GM12891 (cell line): Measurements from ENCODE around the gene MSH2.

ENCODE experiments used
- POLR2A ChIP-seq: IDR thresholded peaks from 2 replicates; pipeline ENCODE4 v1.6.1; 2011; ENCODE audit warnings: low read depth, low read length, control low read depth
- POLR2AphosphoS5 ChIP-seq: IDR thresholded peaks from 2 replicates; pipeline ENCODE4 v1.6.1; 2011; ENCODE audit warnings: low read depth, low read length, control low read depth

DNA sequence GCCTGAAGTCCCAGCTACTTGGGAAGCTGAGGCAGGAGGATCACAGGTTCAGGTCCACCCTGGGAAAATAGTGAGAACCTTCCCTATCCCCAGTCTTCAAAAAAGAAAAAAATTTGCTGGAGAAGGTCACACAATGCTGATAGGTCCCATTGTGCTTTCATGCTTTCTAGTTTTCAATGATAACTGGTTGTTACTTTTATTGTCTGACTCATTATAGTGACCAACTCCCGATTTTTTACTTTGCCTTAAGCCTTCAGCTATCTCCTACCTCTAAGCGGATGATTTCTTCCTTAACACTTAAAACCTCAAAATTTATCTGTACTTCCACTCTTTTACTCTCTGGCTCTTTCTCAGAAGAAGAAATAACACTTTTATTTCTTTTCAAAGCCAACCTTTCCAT, 17.3 kb downstream of the MSH2 start:
- TF ChIP-seq POLR2A (no peak), POLR2AphosphoS5 (no peak)
